HCT116 (cell line): ENCODE results near the gene THRB. TPM values are rescaled to one million over a fixed set of nuclear protein-coding genes. Genes with fewer than 3 reads are reported as not detected.

ENCODE experiments used
- ATAC-seq: fragments of 200-7000 bp; cut with Tn5 transposase; 2 replicates; pipeline ENCODE4 v1.9.1; 2020; ENCODE audit warnings: mild to moderate bottlenecking, moderate library complexity
- BruUV-seq: library from RNA; stranded (reverse); fragments of 400-500 nt; replicated peaks from 2 replicates; lab custom pipeline; 2021; lab: Mats Ljungman, UMichigan
- CTCF ChIA-PET: fragments of 300-600 bp; sonication (Branson Sonifier 250); formaldehyde crosslinking; loops from one replicate; lab custom pipeline; 2021; ENCODE audit warnings: antibody characterized with exemption; lab: Charles Lee
- POLR2A ChIA-PET: fragments of 300-600, 350-600 bp; sonication (Branson Sonifier 250); formaldehyde crosslinking; loops from one replicate; lab custom pipeline; 2021; ENCODE audit warnings: antibody characterized with exemption; lab: Charles Lee
- RAD21 ChIA-PET, 2 experiments: fragments of 300-600 bp; sonication (Branson Sonifier 250); formaldehyde crosslinking; loops; one replicate each; lab custom pipeline; 2023; ENCODE audit warnings: low total read pairs in 2 of 2; ENCODE audit not compliant: uncharacterized antibody in 2 of 2, unreplicated experiment in 2 of 2, low non-redundant PET in 1 of 2; lab: Charles Lee
- DNase-seq: peaks from one replicate; pipeline ENCODE4 v3.0.0-alpha.2; 2010; ENCODE audit warnings: low read depth, low spot score
- H2AFZ ChIP-seq: fragments of 200-600 bp; shearing (Covaris generic), sonication (generic); 2 replicates; pipeline ENCODE4 v1.6.1; 2017; ENCODE audit warnings: low read depth, mixed run types, mixed read lengths, antibody characterized with exemption, low read length; ENCODE audit not compliant: poor library complexity, severe bottlenecking
- H3K27ac ChIP-seq: 2 replicates; pipeline ENCODE4 v1.5.1; 2012; ENCODE audit warnings: low read depth, low read length
- H3K27me3 ChIP-seq: fragments of 200-600 bp; sonication (generic); 2 replicates; pipeline ENCODE4 v1.6.1; 2016; ENCODE audit warnings: mixed run types, low read length, mixed read lengths; ENCODE audit not compliant: insufficient read depth
- H3K36me3 ChIP-seq, 2 experiments: fragments of 200-500 bp in 1 of 2; fragments of 200-600 bp in 1 of 2; sonication (Bioruptor generic) in 1 of 2; sonication (generic) in 1 of 2; 2 replicates each; pipeline versions ENCODE4 v1.5.1 to v1.6.1; 2014 to 2016; ENCODE audit warnings: low read length in 2 of 2, inconsistent platforms in 1 of 2, mixed read lengths in 1 of 2, mixed run types in 1 of 2; ENCODE audit not compliant: insufficient read depth in 2 of 2, control insufficient read depth in 1 of 2
- H3K4me1 ChIP-seq, 2 experiments: fragments of 200-600 bp in 1 of 2; sonication (generic) in 1 of 2; 2 replicates each; pipeline versions ENCODE4 v1.5.1 to v1.6.1; 2012 to 2017; ENCODE audit warnings: low read length in 2 of 2, inconsistent platforms in 1 of 2, mild to moderate bottlenecking in 1 of 2, mixed read lengths in 1 of 2, mixed run types in 1 of 2, moderate library complexity in 1 of 2; ENCODE audit not compliant: insufficient read depth in 2 of 2, control insufficient read depth in 1 of 2
- H3K4me2 ChIP-seq: fragments of 200-600 bp; sonication (generic); 2 replicates; pipeline ENCODE4 v1.6.1; 2017; ENCODE audit warnings: mixed run types, low read length, mixed read lengths
- H3K4me3 ChIP-seq, 2 experiments: fragments of 200-600 bp in 1 of 2; sonication (generic) in 1 of 2; replicated peaks in 1 of 2; 2 replicates each; pipeline ENCODE4 v1.5.1; 2011 to 2016; ENCODE audit warnings: low read length in 2 of 2, control low read depth in 1 of 2, low read depth in 1 of 2, mild to moderate bottlenecking in 1 of 2, mixed read lengths in 1 of 2, mixed run types in 1 of 2
- H3K79me2 ChIP-seq: fragments of 200-600 bp; sonication (generic); 2 replicates; pipeline ENCODE4 v1.6.1; 2017; ENCODE audit warnings: mild to moderate bottlenecking, mixed run types, low read length, moderate library complexity, mixed read lengths; ENCODE audit not compliant: insufficient read depth
- H3K9ac ChIP-seq: fragments of 200-600 bp; sonication (generic); 2 replicates; pipeline ENCODE4 v1.6.1; 2016; ENCODE audit warnings: low read length, mixed read lengths
- H3K9me2 ChIP-seq: fragments of 200-600 bp; sonication (generic), shearing (Covaris generic); 2 replicates; pipeline ENCODE4 v1.6.1; 2017; ENCODE audit warnings: mixed run types, mild to moderate bottlenecking, moderate library complexity; ENCODE audit not compliant: insufficient read depth
- H3K9me3 ChIP-seq, 2 experiments: fragments of 200-500 bp in 1 of 2; fragments of 200-600 bp in 1 of 2; sonication (Bioruptor generic) in 1 of 2; sonication (generic) in 1 of 2; 2 replicates each; pipeline ENCODE4 v1.6.1; 2014 to 2017; ENCODE audit warnings: low read length in 2 of 2, mixed read lengths in 2 of 2, inconsistent platforms in 1 of 2, low read depth in 1 of 2, mild to moderate bottlenecking in 1 of 2, mixed run types in 1 of 2, moderate library complexity in 1 of 2; ENCODE audit not compliant: control insufficient read depth in 1 of 2, insufficient read depth in 1 of 2
- H4K20me1 ChIP-seq: fragments of 200-600 bp; sonication (generic), shearing (Covaris generic); 2 replicates; pipeline ENCODE4 v1.6.1; 2017; ENCODE audit warnings: mixed run types, mild to moderate bottlenecking, moderate library complexity; ENCODE audit not compliant: insufficient read depth
- EGR1 ChIP-seq: IDR thresholded peaks from 2 replicates; pipeline ENCODE4 v1.6.1; 2012; ENCODE audit warnings: low read depth
- FOSL1 ChIP-seq: IDR thresholded peaks from 2 replicates; pipeline ENCODE4 v1.6.1; 2012; ENCODE audit warnings: low read depth
- JUND ChIP-seq: IDR thresholded peaks from 2 replicates; pipeline ENCODE4 v1.6.1; 2012
- REST ChIP-seq: IDR thresholded peaks from 2 replicates; pipeline ENCODE4 v1.6.1; 2012; ENCODE audit warnings: low read depth
- SRF ChIP-seq: IDR thresholded peaks from 2 replicates; pipeline ENCODE4 v1.6.1; 2012; ENCODE audit warnings: low read depth
- ZNF274 ChIP-seq: fragments of 200-500 bp; sonication (Bioruptor generic); IDR thresholded peaks from 2 replicates; pipeline ENCODE4 v1.6.1; 2014; ENCODE audit warnings: mild to moderate bottlenecking, low read depth, low read length, inconsistent platforms
- intact Hi-C: fragments of 100-400 bp; cut with micrococcal nuclease; formaldehyde crosslinking; loops from 2 replicates; pipeline ENCODE4 v1.10.0; 2022
- total RNA-seq: library from RNA; stranded (reverse); gene quantifications from one replicate; pipeline ENCODE4 v1.2.1, GENCODE V29; 2021; ENCODE audit not compliant: unreplicated experiment
- TF ChIP-seq, protein P1 (sequence below): IDR thresholded peaks from 2 replicates; pipeline ENCODE4 v1.6.1; 2012
- TF ChIP-seq, protein P2 (sequence below): IDR thresholded peaks from 2 replicates; pipeline ENCODE4 v1.6.1; 2011; ENCODE audit warnings: mild to moderate bottlenecking, low read length, moderate library complexity; ENCODE audit not compliant: insufficient replicate concordance; ENCODE audit errors: extremely low read depth

The THRB gene
- total RNA-seq, 1 experiment from 2014 or later: 2.5 TPM

- Histone ChIP-seq H3K9ac (no peak overlapping the region), H3K4me1 (no peaks in the 10 kb centered on the region), H3K9me3 (no peaks in the 10 kb centered on the region), H3K9me2 (no peaks in the 10 kb centered on the region), H3K79me2 (no peaks in the 10 kb centered on the region), H3K27me3 (no peaks in the 10 kb centered on the region), H3K36me3 (no peaks in the 10 kb centered on the region)
- RAD21 ChIA-PET: no interaction called here
- BruUV-seq: no TSS peak
- no peak for ATAC-seq
- no peak for TF ChIP-seq JUND
- TF ChIP-seq ZNF274: no peak
- no peak for TF ChIP-seq REST
- TF ChIP-seq, protein P1, sequence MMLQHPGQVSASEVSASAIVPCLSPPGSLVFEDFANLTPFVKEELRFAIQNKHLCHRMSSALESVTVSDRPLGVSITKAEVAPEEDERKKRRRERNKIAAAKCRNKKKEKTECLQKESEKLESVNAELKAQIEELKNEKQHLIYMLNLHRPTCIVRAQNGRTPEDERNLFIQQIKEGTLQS: no peak
- no peak for TF ChIP-seq EGR1
- TF ChIP-seq, protein P2, sequence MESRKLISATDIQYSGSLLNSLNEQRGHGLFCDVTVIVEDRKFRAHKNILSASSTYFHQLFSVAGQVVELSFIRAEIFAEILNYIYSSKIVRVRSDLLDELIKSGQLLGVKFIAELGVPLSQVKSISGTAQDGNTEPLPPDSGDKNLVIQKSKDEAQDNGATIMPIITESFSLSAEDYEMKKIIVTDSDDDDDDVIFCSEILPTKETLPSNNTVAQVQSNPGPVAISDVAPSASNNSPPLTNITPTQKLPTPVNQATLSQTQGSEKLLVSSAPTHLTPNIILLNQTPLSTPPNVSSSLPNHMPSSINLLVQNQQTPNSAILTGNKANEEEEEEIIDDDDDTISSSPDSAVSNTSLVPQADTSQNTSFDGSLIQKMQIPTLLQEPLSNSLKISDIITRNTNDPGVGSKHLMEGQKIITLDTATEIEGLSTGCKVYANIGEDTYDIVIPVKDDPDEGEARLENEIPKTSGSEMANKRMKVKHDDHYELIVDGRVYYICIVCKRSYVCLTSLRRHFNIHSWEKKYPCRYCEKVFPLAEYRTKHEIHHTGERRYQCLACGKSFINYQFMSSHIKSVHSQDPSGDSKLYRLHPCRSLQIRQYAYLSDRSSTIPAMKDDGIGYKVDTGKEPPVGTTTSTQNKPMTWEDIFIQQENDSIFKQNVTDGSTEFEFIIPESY: no peak
- no peak for TF ChIP-seq FOSL1
- TF ChIP-seq SRF: no peak
- TF ChIP-seq, all 23 proteins: peak for 0
- no peak for DNase-seq
- Histone ChIP-seq H2AFZ (no peak overlapping the region), H3K4me3 (no peak overlapping the region), H3K4me2 (no peak overlapping the region), H3K27ac (no peak overlapping the region), H4K20me1 (no peaks in the 10 kb centered on the region)
- CTCF ChIA-PET: no interaction called here
- POLR2A ChIA-PET: no interaction called here
- intact Hi-C loops: no loop called here
These were observed 117.2 kb downstream of the THRB start for GRCh38 chr3:24377218-24377993.
